UCSD-AML1 (cell line): ENCODE measurements around the gene COL6A2.
"Not testable (repeated sequence)": the region's sequence is repeated elsewhere in the genome, so short reads cannot be mapped to it uniquely, and the experiment has no call there.

Experiments
- DNase-seq: peaks from one replicate; lab custom pipeline; 2025; ENCODE audit not compliant: unreplicated experiment; lab: John Stamatoyannopoulos, UW

Gene COL6A2

DNA sequence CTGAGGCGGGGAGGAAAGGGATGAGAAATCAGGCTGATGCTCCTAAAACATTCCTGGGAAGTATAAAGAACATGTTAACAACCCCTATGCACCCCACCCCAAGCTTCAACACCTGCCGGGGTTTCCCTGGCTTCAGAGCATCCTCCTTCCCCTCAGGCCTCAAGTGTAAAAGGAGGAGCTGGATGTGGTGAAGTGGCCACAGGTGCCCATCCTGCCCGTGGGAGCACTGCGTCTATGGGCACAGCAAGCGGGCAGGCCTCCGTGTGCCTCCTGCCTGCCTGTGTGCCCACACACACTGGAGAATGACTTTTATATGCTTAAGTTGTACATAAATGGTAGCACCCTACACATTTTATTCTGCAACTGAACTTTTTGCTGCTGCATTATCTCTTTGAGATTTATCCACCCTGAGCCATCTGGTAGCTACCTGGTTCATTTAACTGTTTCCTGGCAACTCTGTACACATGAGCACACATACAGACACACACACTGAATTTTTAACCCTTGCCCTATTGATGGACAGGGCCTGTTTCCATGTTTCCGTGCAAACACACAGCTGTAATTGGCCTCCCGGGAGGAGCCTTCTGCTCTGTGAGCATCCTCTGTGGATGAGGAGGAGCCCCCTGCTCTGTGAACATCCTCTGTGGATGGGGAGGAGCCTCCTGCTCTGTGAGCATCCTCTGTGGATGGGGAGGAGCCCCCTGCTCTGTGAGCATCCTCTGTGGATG, 70.9 kb downstream of the COL6A2 start:
- DNase-seq = no peak

DNA sequence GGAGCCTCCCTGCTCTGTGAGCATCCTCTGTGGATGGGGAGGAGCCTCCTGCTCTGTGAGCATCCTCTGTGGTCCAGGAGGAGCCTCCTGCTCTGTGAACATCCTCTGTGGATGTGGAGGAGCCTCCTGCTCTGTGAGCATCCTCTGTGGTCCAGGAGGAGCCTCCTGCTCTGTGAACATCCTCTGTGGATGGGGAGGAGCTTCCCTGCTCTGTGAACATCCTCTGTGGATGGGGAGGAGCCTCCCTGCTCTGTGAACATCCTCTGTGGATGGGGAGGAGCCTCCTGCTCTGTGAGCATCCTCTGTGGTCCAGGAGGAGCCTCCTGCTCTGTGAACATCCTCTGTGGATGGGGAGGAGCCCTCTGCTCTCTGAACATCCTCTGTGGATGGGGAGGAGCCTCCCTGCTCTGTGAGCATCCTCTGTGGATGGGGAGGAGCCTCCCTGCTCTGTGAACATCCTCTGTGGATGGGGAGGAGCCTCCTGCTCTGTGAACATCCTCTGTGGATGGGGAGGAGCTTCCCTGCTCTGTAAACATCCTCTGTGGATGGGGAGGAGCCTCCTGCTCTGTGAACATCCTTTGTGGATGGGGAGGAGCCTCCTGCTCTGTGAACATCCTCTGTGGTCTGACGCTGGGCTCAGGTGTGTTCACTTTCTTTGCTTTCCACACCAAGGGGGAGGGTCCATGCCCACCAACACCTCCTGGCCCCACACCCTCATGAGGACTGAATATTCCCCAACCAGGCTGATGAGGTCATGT, 72.7 kb downstream of the COL6A2 start:
- DNase-seq = not testable (repeated sequence)

DNA sequence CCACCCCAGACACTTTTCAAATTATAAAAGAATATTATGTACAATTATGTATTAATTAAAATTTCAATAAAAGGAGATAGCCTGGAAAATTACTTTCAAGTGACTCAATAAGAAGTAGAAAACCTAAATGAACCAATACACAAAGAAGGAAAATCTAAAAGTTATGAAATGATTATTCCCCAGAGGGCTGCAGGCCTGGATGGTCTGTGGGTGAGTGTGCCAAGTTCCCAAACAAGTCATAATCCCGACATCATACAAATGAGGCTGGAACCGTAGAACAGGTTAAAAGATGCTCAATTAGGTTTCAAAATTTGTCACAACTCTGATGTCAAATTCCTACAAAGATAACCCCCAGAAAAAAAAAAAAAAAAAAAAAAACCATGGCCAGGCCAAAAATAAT, 73.7 kb downstream of the COL6A2 start:
- no peak for DNase-seq

DNA sequence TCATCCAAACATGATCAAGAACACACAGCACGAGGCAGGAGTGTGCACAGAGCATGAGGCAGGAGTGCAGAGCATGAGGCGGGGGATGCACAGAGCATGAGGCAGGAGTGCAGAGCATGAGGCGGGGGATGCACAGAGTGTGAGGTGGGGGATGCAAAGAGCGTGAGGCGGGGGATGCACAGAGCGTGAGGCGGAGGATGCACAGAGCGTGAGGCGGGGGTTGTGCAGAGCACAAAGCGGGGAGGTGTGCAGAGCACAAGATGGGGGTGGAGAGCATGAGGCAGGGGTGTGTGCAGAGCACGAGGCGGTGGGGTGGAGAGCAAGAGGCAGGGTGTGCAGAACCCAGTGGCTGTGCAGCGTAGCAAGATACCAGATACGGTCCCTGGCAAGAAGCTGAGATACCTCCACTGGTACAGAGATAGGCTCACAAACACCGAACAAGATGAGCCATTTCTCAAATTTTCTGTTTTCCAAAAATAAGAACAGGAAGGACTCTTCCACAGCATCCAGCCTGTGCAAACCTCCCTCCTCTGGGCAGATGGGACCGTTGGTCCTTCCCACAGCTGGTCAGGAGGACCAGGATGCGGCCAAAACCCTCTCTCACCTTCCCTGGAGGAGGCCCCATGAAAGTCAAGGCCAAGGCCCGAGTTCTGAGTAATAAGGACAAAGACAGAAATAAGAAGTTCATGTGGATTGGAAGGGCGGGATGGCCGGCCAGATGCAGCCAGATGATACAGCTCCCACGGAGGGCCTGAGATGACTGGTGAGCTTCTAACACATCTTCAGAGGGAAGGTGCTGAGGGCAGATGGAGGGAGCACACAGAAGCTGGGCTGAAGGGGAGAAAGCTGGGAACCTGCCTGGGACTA, 74.3 kb downstream of the COL6A2 start:
- DNase-seq = no peak

DNA sequence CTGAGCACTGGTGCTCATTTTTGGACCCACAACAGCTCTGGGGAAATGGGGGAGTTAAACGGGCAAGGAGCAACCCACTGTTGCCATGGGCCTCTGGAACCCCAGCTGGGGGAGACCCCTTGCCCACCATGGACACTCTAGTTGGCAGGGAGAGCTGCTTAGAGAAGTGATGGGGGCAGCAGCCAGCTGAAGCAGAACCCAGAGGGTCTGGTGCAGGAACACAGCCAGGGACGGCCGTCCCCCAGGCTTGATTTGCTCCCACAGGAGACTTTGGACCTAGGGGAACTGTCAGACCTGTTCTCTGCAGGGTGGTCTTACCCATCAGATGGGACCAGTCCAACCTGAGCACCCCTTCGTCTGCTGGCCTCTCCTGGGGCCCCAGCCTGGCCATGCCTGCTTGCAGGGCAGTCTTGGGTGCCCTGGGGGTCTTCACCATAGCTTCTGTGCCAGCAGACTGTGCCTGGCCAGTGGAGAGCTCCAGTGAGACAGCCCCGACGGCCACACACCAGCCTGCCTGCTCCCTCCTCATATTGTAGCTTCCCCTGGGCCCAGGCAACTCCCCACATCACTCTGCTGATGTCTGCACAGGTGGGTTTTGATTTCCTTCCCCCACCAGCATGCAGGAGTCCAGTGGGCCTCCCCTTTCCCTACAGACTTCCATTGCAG, 75.1 kb downstream of the COL6A2 start:
- no peak for DNase-seq

DNA sequence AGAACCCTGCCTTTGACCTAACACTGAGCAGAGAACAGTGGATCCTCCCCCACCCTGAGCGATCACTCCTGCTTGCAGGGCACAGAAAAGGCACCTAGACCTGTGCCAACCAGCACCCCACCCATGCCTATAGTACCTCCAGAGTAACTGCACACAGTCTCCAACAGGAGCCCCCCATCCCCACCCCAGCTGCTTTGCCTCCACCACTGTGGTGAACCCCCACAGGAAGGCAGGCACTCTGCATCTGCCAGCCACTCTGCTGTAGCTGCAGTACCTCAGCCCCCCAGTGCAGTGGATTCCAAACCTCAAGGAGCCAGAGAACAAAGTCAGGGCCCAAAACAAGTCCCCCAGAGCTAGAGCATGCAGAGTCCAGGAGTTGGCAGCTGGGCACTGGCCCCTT, 75.7 kb downstream of the COL6A2 start:
- DNase-seq = no peak

DNA sequence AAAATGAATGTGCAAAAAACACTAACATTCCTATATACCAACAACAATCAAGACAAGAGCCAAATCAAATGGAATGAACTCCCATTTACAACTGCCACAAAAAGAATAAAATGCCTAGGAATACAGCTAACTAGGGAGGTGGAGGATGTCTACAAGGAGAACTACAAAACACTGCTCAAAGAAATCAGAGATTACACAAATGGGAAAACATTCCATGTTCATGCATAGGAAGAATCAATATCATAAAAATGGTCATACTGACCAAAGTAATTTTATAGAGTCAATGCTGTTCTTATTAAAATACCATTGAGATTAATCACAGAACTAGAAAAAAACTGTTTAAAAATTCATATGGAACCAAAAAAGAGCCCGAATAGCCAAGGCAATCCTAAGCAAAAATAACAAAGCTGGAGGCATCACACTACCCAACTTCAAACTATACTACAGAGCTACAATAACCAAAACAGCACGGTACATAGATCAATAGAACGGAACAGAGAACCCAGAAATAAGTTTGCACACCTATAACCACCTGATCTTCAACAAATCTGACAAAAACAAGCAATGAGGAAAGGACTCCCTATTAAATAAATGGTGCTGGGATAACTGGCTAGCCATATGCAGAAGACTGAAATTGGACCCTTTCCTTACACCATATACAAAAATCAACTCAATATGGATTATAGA, 78.7 kb downstream of the COL6A2 start:
- DNase-seq = not testable (repeated sequence)

DNA sequence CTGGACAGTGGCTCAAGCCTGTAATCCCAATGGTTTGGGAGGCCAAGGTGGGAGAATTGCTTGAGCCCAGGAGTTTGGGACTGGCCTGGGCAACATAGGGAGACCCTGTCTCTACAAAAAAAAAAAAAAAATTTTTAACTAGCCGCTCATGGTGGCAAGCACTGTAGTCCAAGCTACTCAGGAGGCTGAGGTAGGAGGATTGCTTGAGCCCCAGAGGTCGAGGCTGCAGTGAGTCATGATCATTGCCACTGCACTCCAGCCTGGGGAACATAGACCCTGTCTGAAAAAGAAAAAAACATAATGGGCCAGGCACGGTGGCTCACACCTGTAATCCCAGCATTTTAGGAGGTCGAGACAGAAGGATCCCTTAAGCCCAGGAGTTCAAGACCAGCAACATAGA, 81.0 kb downstream of the COL6A2 start:
- DNase-seq = no peak
